PFSK-1 (cell line): Measurements from ENCODE around the gene AGK.

Source experiments
- POLR2AphosphoS5 ChIP-seq: IDR thresholded peaks from 2 replicates; pipeline ENCODE4 v1.6.1; 2012; ENCODE audit warnings: low read depth, mild to moderate bottlenecking, control low read depth, low read length, moderate library complexity
- SIN3A ChIP-seq: IDR thresholded peaks from 2 replicates; pipeline ENCODE4 v1.6.1; 2012; ENCODE audit warnings: mild to moderate bottlenecking, low read length, moderate library complexity, borderline replicate concordance; ENCODE audit not compliant: insufficient read depth
- TAF1 ChIP-seq: IDR thresholded peaks from 2 replicates; pipeline ENCODE4 v1.6.1; 2012; ENCODE audit warnings: low read length, control low read depth, borderline replicate concordance; ENCODE audit not compliant: insufficient read depth

DNA sequence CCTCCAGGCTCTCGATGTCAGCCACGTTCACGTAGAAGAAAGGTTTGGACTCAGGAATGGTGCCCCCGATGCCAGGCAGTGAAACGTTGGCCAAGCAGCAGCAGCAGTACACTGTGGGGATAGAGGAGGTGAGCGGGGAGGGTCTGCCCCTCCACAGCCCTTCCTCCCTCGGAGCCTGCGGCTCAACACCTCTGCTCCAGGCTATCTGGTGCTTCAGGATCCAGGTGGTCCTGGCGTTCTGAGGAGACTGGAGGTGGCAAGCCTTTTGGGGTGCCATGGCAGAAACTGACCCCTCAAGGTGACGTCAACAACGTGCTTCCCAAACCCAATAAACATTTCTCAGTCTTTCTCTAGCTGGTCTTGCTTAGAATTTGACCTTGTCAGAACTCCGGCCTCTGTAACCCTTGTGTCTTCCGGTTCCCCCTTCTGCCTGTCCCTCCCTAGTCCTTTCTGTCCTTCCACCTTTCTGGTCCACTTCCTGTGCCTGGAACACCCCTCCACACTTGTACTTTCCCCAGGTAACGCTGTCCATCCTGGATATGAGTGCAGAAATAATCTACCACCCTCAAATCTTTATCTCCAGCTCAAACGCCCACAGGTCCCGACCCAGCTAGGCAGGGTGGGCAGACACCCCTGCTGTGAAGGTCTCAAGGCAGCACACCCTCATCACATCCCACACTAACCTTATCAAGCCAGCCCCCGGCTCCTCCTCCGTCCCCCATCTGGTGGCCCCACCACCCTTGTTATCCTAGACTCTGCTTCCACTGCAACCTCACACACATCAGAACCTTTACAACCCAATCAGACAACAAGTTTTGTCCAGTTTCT lies 114.2 kb downstream of the AGK start:
- TF ChIP-seq TAF1 (no peak), POLR2AphosphoS5 (no peak), SIN3A (no peak)
